Stomach (tissue), 4 donors: ENCODE data around the gene RGL2.

Source experiments
- POLR2AphosphoS5 ChIP-seq, 3 donors: sonication (generic); formaldehyde crosslinking; IDR thresholded peaks; one replicate each; pipeline ENCODE4 v1.6.1; 2016; ENCODE audit warnings: antibody characterized with exemption in 3 of 3
- TF ChIP-seq, protein P1 (sequence below), 7 experiments: fragments of 450-650 bp in 4 of 7; fragments of 200-600 bp in 3 of 7; sonication (generic) in 3 of 7; IDR thresholded peaks; one replicate each; pipeline ENCODE4 v1.5.1; 2016 to 2019; ENCODE audit warnings: antibody characterized with exemption in 7 of 7, control low read depth in 2 of 7, mild to moderate bottlenecking in 1 of 7

DNA sequence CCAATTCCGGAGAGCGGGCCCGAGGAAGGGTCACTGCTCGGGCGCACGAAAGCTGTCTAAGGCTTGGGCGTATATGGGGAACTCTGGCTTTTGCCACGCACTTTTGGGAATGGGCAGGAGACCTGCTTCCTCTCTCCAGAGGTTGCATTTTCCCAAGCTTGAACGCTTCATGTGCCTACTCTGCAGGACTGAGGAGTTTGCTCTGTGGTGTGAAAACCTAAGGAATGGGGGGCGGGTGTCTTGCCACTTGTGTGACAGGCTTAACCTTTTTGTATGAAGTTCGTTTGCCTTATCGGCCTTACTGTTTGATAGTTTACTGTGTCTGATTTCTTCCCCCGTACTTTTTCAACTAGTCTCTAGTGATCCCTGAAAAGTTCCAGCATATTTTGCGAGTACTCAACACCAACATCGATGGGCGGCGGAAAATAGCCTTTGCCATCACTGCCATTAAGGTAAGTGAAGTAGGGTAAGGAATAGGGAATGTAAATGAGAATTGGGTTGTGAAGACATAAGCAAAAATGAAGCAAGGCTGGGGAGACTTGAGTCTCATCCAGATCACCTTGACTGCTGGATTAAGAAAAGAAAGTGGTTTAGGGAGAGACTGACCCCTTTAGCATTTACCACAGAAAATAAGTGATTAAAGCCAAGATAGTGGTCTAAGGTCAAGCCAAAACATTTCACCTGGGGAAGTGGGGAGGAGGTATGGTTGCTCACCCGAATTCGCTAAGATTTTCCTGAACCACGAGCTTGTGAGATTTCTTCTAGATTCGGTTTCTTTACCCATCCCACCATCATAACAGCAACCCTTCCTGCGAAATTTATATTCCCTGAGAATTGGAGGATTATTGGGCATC is 26.2 kb downstream of the RGL2 start:
- TF ChIP-seq, protein P1, sequence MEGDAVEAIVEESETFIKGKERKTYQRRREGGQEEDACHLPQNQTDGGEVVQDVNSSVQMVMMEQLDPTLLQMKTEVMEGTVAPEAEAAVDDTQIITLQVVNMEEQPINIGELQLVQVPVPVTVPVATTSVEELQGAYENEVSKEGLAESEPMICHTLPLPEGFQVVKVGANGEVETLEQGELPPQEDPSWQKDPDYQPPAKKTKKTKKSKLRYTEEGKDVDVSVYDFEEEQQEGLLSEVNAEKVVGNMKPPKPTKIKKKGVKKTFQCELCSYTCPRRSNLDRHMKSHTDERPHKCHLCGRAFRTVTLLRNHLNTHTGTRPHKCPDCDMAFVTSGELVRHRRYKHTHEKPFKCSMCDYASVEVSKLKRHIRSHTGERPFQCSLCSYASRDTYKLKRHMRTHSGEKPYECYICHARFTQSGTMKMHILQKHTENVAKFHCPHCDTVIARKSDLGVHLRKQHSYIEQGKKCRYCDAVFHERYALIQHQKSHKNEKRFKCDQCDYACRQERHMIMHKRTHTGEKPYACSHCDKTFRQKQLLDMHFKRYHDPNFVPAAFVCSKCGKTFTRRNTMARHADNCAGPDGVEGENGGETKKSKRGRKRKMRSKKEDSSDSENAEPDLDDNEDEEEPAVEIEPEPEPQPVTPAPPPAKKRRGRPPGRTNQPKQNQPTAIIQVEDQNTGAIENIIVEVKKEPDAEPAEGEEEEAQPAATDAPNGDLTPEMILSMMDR (IDR thresholded peaks at IDR 0.05) = no peak
- no peak for TF ChIP-seq POLR2AphosphoS5 (IDR thresholded peaks at IDR 0.05)
